ENCODE measurements around the gene NF1.
A peak's percentile ranks its signal among the peaks of the same experiment; 100 is the strongest.
"Not testable (repeated sequence)": the region's sequence is repeated elsewhere in the genome, so short reads cannot be mapped to it uniquely, and the experiment has no call there.

Gene NF1

GRCh38 chr17:31094600-31095235, at the start of gene NF1:
TSS of gene NF1 (plus strand) at chr17:31094977. CDS start at chr17:31095310, 333 bp downstream.
- peak; percentile 96 for DNase-seq

- not testable (repeated sequence) for DNase-seq
Measured at GRCh38 chr17:31046856-31047425, 47.8 kb upstream of the NF1 start.

- no peak for DNase-seq
Measured at GRCh38 chr17:31048142-31048541, 46.6 kb upstream of the NF1 start.

- no peak for DNase-seq
Measured at GRCh38 chr17:31048780-31049179, 46.0 kb upstream of the NF1 start.

DNA sequence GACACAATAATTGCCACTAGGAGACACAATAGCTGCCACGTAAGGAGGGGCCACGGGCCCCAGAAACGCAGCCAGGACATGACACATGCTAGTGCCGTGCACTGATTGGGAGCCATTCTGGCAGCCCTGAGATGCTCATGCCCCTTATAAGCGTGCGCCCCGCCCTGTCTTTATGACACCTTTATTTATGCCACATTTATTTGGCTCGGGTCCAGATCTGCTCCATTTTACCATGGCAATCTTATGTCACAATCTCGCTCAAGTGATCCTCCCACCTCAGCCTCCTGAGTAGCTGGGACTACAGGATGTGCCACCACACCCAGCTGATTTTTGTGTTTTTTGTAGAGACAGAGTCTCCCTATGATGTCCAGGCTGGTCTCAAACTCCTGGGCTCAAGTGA, 43.8 kb upstream of the NF1 start:
- no peak for DNase-seq

DNA sequence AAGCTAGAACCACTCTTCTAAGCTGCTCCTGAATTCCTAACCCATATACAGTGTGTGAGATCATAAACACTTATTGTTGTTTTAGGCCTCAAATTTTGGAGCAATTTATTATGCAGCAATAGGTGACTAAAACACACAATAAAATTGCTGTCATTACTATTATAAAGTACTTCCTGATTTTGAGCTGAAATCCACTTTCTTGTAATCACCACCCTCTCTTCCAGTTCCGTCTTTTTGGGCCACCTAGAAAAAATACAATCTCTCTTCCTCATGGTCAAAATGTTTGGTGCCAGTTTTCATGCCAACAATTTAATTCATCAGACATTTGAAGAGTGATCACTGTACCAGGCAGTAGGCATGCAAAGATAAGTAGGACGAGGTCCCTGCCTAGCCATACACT, 43.3 kb upstream of the NF1 start:
- no peak for DNase-seq

DNA sequence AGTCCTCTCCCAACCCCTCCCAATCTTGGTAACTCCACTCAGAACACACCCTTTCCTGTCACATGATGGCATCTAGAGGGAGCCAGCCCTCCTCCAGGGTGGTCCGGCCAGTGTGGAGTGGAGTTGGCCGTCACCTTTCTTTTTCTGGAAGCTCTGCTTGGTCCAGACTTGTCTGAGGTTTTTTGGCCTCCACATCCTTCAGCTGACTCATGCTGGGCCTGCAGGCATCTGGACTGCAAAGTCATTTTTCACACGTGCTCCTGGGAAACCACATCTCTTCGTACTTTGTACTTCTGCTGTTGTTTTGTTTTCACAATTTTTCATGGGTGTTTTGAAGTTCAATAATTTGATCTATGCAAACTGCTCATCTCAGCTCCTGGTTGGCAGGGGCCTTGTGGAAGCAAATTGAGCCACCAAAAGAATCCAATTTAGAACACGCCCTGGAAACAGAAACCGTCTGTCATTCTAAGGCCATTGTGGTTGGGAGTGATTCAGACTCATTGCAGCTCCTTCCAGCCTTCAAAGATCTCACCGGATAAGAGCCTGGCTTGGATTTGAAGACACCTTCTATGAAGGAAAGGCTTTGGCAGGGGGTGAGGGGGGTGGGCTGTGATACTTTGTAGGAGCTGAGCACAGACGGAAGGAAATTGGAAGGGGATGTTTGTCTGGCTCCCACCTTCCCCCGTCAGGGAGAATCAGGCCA, 42.4 kb upstream of the NF1 start:
- DNase-seq, result no peak

DNA sequence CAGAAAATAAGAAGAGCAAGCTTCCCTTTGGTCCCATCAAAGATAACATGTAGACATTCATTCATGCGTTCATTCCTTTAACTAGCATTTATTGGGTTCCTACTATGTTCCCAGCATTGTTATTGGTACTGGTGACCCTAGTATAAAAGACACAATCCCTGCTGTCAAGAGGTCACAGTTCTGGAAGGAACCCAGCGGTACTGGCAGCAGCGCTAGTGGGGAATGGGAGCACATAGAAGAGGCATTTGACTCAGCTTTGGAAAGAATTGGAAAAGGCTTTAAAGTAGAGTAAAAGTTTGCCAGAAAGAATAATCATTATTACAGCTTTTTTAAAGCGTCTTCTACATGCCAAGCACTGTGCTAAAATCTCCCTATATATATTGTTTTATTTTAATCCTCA, 41.7 kb upstream of the NF1 start:
- no peak for DNase-seq

GRCh38 chr17:31054761-31055160, 40.0 kb upstream of the NF1 start:
- DNase-seq, result no peak

DNA sequence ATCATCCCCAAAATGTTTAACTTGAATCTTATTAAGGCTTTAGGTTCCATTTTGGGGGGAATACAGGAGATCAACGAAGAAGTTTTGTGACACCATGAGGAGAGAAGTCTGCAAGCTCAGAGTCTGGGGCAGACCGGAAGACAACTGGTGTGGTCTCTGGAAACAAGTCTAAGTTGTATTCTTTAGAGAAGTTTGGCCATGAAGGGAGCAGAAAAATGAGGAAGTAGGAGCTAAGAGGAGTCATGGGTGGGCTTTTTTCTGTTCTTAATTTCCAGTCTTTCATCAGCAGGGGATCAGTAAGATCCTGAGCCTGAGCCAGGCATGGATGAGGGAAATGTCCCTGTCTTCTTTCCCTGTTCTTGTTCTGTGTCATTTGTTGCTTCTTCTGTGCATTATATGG, 35.8 kb upstream of the NF1 start:
- DNase-seq, result no peak

DNA sequence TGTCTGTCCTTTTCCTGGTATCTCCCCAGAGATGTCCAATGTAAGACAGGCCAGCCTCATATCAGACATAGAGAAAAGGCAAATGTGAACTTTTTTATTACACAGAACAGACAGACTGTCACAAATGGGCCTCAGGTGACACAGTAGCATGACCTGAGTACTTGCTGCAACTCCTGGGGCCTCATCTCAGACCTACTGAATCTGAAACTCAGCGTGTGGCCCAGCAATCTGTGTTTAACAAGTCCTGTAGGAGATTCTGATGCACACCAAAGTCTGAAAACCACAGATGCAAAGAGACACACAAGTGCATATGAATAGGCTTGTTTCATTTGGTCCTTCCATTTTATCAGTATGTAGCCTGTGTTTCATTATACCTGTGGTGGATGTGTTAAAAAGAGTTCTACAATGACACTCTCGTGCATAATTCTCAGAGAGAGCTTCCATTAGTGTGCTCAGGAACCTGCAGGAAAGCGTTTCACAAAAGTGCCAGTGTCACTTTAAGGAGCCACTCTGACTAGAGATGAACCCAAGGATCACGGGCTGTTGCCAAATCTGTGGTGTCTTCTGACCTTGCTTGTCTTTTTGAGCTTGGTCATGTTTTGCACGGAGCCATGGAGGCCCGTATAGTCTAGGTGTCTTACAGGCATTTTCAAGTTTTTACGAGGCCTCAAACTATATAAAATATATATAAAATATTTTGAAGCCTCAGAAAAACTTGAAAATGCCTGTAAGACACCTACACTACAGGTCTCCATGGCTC, 33.8 kb upstream of the NF1 start:
- DNase-seq, result no peak

DNA sequence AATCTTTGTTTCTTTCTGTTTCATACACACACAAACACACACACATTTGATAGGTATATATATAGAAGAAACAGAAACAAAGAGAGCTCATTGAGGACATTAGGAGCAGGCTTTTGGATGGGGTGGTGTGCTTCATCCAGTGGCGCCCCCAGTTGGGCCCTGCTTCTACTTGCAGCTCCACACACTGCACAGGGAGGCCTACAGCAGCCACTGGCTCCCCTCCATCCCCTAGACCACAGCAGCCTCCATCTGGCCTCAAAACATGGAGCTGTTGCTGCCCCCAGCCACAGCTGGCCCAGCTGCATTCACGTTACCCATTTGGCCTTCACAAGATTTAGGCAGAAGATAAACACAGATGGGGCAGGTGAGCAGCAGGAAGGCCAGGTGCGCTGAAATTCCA, 33.1 kb upstream of the NF1 start:
- no peak for DNase-seq

DNA sequence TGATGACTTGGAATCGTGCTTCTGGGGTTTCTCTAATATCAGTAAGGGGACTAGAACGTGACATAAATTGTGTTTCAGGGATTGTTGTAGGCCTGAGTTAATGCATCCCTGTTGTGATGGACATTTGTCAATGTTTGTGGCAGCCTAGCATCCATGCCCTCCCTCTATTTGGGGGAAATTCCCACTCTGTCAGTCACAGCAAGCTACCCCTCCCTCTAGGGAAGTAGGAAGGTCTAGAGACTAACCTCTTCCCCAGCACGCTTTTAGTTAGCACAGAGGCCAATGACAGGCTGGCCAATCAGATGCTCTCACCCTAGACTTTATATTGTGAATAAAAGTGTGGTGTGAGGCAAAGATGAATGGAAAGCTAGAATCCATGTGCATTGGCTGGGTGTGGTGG, 32.4 kb upstream of the NF1 start:
- DNase-seq, result no peak

DNA sequence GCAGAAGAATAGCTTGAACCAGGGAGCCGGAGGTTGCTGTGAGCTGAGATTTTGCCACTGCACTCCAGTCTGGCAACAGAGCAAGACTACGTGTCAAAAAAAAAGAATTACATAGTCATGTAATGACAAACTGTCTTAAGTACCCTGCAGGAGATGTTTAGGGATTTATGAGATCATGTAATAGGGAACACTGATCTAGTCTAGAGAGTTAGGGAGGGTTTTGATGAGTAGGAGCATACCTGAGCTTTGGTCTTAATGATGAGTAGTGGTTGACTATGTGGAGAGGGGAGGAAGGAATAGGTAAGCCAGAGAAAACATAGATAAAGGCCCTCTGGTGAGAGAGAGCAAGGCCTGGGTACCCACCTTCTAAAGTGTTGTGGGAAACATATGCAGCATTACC, 30.1 kb upstream of the NF1 start:
- no peak for DNase-seq

DNA sequence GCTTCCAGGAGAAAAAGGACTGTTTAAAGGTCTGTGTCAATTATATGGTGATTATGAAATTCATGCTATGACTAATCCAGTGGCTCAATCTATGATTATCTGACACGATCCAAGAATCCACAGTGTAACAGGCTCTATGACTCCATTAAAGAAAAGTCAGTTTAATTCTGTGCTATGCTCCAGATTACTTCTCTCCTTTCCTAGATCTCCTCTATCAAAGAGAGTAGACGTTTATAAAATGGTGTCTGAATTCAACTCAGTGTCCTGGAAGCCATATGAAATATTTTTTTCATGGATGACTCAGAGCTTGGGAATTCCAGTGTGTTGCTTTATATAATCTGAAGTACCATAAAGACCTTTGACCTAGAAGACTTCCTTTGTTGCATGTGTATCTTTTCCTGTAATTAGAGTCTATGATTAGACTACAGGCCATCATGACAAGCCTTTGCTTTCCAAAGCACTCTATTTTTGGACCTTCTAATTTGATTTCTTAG, 27.0 kb upstream of the NF1 start:
- DNase-seq, result no peak

GRCh38 chr17:31068291-31068690, 26.5 kb upstream of the NF1 start:
- peak; percentile 36 for DNase-seq

DNA sequence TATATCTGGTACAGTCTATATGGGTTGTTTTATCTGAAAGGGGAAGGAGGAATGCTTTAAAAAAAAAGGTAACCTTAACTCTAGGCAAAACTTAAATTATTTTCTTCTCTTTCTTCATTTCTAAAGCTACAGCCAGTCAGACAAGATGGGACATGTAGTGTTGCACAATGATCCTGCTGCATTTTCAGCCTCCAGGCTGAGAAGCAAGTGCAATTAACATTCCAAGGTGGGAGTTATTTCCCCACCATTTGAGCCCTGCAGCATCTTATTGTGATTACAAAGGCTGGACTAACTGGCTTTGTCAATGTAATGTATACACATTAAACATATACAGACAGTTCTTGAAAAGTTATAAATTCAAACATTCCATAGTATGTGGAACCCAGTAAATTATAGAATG, 22.6 kb upstream of the NF1 start:
- DNase-seq, result no peak

DNA sequence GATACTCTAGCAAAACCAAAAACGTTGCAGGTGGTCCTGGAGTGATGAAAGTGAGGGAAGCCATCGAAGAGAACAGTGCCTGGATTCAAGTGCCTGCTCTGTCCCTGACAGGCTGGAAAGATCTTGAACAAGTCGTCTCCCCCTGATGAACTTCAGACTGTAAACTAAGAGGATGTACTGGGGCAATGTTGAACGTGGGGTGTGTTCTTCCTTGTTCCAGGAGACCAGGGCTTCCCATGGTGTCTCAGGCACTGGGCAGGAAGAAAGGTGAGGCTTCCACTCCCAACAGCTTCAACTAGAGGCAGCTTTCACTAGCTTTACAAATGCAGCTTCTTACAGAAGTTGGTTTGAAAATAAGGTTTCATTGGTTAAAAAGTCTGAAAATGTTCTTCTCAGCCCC, 21.4 kb upstream of the NF1 start:
- DNase-seq, result no peak

- DNase-seq, result peak; percentile 30
Measured at GRCh38 chr17:31074772-31075555, 19.8 kb upstream of the NF1 start.

GRCh38 chr17:31078290-31078689, 16.5 kb upstream of the NF1 start:
- no peak for DNase-seq

GRCh38 chr17:31079731-31080130, 15.0 kb upstream of the NF1 start:
- no peak for DNase-seq

- DNase-seq, result no peak
Measured at GRCh38 chr17:31085563-31085962, 9.2 kb upstream of the NF1 start.

DNA sequence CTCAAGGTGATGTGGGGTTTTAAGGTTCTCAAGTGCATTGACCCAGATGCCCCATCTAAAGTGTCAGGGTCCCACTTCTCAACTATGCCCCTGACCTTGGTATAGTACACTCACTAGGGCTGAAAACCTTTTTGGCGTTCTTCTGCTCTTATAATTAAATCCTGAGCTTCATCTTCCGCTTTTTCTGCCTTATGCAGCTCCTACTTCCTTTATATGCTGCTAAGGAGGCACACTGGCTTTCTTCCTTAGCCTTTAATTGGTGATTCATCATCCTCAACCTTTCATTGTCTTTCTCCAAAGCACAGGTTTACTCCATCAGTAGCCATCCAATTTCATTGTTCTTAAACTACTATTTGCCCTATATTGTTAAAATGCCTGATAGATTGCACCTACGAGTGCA, 5.3 kb upstream of the NF1 start:
- no peak for DNase-seq
